Measurements from ENCODE around the gene GREB1.

DNA sequence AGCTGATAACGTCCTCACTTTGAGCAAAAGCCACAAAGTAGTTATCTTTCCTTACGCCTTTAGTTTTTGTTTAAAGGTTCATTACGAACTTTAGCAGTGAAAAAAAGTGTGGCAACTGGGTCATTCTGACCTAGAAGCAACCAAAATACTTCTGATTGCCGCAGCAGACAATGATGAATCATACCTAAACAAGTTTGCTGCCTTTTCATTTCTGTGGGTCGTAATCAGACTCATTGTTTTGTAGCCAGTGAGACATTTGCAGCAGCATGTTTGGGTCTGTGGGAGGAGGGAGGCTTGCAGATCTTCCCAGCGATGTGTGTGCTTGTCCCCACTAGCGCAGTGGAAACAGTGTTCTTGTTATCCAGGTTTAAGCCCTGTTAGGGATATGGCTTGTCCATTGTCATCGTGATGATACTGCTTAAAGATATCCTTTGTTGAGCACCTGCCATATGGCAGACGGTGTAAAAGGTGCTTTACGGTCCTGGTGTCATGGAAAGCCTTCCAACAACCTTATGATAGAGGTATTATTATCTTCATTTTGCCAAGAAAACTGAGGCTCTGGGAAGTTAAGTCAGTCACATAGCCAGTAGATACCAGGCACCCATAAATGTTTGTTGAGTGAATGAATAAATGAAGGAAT lies 1.3 kb upstream of the GREB1 start:
- TF ChIP-seq, protein P1, sequence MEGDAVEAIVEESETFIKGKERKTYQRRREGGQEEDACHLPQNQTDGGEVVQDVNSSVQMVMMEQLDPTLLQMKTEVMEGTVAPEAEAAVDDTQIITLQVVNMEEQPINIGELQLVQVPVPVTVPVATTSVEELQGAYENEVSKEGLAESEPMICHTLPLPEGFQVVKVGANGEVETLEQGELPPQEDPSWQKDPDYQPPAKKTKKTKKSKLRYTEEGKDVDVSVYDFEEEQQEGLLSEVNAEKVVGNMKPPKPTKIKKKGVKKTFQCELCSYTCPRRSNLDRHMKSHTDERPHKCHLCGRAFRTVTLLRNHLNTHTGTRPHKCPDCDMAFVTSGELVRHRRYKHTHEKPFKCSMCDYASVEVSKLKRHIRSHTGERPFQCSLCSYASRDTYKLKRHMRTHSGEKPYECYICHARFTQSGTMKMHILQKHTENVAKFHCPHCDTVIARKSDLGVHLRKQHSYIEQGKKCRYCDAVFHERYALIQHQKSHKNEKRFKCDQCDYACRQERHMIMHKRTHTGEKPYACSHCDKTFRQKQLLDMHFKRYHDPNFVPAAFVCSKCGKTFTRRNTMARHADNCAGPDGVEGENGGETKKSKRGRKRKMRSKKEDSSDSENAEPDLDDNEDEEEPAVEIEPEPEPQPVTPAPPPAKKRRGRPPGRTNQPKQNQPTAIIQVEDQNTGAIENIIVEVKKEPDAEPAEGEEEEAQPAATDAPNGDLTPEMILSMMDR (conservative IDR thresholded peaks at IDR 0.05 in 1 of 2, IDR thresholded peaks at IDR 0.05 in 1 of 2; ENCODE audit: extremely low read depth in 1 of 2, insufficient read depth in 1 of 2, low read depth in 1 of 2, low read length in 2 of 2), result no peak
- TF ChIP-seq EZH2 (IDR thresholded peaks at IDR 0.05; ENCODE audit: borderline replicate concordance, low read length), result no peak
